ENCODE measurements around the gene FAHD2A.
"Not testable (repeated sequence)": the region's sequence is repeated elsewhere in the genome, so short reads cannot be mapped to it uniquely, and the experiment has no call there.

FAHD2A gene

DNA sequence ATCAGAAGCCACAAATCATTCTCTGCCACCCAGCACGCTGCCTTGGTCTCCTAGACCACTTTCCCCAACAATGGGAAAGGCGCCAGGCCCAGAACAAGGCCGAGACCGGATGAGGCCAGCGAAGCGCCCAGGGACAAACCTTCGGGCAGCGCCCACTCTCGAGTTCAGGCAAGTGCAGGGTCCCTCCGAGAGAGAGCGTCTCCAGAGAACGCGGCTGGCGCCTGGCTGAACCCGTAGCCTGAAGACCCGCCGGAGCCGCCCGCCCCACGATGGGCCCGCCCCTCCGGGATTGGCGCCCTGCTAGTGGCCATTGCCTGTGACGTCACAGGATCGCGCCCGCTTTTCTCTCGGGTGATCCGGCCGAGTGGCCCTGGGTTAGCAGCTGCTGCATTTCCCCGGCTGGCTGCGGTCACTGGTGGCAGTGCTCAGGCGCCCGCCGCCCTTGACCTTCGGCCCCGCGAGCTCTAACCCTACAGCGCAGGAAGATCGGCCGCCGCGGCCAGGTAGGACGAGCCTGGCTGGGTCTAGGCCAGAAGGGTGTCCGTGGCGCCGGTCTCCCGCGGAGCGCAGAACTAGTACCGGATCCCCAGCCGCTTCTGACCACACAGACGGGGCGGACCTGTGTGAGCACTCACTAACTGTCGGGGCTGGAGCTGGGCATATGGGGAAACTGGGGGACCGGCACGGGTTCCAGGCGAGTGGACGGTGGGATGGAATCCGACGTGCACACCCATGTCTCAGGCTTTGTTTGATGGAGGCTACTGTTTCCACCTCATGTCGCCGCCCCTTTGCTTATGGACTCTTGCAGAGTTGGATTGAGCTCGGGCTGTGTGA, at the start of gene FAHD2A:
TSS of gene FAHD2A (plus strand) at position 339 of the 834 bp plus-strand sequence. CDS start 2,851 bp downstream, outside the sequence.
- peak; percentile 87 for DNase-seq (ENCODE audit: low read depth in 2 of 2)
- peak within 1 kb of the TSS; percentile 99 for H3K4me3 ChIP-seq (replicated peaks in 1 of 2; ENCODE audit: low read depth in 2 of 2, low read length in 2 of 2)
- TF ChIP-seq, protein P1, sequence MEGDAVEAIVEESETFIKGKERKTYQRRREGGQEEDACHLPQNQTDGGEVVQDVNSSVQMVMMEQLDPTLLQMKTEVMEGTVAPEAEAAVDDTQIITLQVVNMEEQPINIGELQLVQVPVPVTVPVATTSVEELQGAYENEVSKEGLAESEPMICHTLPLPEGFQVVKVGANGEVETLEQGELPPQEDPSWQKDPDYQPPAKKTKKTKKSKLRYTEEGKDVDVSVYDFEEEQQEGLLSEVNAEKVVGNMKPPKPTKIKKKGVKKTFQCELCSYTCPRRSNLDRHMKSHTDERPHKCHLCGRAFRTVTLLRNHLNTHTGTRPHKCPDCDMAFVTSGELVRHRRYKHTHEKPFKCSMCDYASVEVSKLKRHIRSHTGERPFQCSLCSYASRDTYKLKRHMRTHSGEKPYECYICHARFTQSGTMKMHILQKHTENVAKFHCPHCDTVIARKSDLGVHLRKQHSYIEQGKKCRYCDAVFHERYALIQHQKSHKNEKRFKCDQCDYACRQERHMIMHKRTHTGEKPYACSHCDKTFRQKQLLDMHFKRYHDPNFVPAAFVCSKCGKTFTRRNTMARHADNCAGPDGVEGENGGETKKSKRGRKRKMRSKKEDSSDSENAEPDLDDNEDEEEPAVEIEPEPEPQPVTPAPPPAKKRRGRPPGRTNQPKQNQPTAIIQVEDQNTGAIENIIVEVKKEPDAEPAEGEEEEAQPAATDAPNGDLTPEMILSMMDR (IDR thresholded peaks at IDR 0.05; ENCODE audit: low read depth, low read length): no peak

GRCh38 chr2:95353055-95353575, 49.4 kb upstream of the FAHD2A start:
- no peak overlapping the region for H3K4me3 ChIP-seq (replicated peaks in 1 of 2; ENCODE audit: low read depth in 2 of 2, low read length in 2 of 2)
- DNase-seq (ENCODE audit: low read depth in 2 of 2): no peak
- TF ChIP-seq, protein P1 (IDR thresholded peaks at IDR 0.05; ENCODE audit: low read depth, low read length): no peak

DNA sequence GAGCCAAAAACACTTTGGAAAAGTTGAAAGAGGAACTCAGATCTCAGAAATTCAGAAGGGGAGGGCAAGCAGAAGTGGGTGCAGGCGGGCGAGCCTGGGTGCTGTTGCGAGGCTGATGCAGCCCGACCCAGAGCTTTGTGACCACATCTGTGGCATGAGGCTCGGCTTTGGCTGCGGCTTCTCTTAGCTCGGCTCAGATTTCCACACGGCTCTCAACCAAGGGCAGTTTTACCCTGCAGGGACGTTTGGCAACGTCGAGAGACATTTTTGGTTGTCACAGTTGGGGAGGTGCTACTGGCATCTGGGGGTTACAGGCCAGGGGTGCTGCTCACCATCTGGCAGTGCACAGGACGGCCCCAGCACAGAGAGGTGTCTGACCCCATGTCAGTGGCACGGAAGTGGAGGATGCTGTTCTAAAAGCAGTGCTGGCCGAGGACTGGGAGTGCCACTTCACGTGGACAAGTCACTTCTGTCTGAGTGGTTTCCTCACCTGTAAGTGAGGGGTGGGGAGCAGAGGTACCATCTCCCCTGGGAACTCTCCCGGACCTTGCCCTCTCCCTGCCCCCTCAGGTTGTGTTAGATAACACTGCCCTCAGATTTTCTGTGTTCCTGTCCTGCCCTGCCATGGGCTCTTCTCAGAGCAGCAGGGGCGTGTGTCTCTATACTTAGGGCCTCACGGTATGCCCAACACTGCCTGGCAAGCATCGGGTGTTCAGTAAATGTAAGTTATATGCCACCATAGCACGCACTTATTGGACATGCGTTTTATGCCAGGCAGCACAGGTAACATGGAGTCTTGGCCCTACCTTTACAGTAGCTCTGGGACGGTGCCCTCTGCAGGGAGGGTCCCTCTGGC, 48.7 kb upstream of the FAHD2A start:
- TF ChIP-seq, protein P1 (IDR thresholded peaks at IDR 0.05; ENCODE audit: low read depth, low read length): no peak
- no peak overlapping the region for H3K4me3 ChIP-seq (replicated peaks in 1 of 2; ENCODE audit: low read depth in 2 of 2, low read length in 2 of 2)
- no peak for DNase-seq (ENCODE audit: low read depth in 2 of 2)

GRCh38 chr2:95354469-95354901, 48.0 kb upstream of the FAHD2A start:
- no peak for DNase-seq (ENCODE audit: low read depth in 2 of 2)
- TF ChIP-seq, protein P1 (IDR thresholded peaks at IDR 0.05; ENCODE audit: low read depth, low read length): no peak

DNA sequence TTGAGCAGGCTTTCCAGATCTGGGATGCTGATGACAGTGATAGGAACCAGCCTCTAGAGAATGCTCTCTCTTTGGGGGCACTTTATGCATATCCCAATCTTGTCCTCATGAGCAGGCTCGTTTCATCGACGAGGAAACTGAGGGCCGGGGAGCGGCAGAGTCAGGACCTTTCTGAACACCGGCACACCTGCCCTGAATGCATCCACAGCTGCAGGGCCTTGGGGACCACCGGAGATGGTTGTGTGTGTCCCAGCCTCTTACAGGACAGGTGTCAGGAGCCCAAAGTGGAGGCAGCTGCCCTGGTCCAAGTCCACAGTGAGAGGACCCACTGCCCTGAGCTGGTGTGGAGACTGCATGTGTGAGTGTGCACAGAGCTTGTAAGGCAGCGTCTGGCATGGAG, 47.6 kb upstream of the FAHD2A start:
- H3K4me3 ChIP-seq (replicated peaks in 1 of 2; ENCODE audit: low read depth in 2 of 2, low read length in 2 of 2): no peak overlapping the region
- DNase-seq (ENCODE audit: low read depth in 2 of 2): no peak
- TF ChIP-seq, protein P1 (IDR thresholded peaks at IDR 0.05; ENCODE audit: low read depth, low read length): no peak

More at GRCh38 chr2:95354469-95354901, 48.0 kb upstream of the FAHD2A start:
- H3K4me3 ChIP-seq (replicated peaks in 1 of 2; ENCODE audit: low read depth in 2 of 2, low read length in 2 of 2): no peak overlapping the region

GRCh38 chr2:95355486-95355885, 47.0 kb upstream of the FAHD2A start:
- not testable (repeated sequence) for DNase-seq (ENCODE audit: low read depth in 2 of 2); H3K4me3 ChIP-seq (replicated peaks in 1 of 2; ENCODE audit: low read depth in 2 of 2, low read length in 2 of 2)
